HL-60 (cell line): ENCODE data around the gene RNF187.

Source experiments
- DNase-seq, 2 experiments: peaks; one replicate each; pipeline ENCODE4 v3.0.0-alpha.2; 2010 to 2020; ENCODE audit warnings: low read depth in 1 of 2, low spot score in 1 of 2
- H3K27ac ChIP-seq: fragments of 250-450 bp; sonication (Bioruptor Pico); replicated peaks from 2 replicates; pipeline ENCODE4 v1.5.1; 2020; ENCODE audit warnings: mild to moderate bottlenecking, moderate library complexity
- H3K27me3 ChIP-seq: fragments of 250-450 bp; sonication (Bioruptor Pico); 2 replicates; pipeline ENCODE4 v1.5.1; 2021; ENCODE audit warnings: mild to moderate bottlenecking, moderate library complexity; ENCODE audit not compliant: insufficient read depth, poor library complexity, severe bottlenecking
- H3K4me3 ChIP-seq: replicated peaks from 2 replicates; pipeline ENCODE4 v1.5.1; 2011; ENCODE audit warnings: mild to moderate bottlenecking, control low read depth, low read length; ENCODE audit not compliant: insufficient read depth
- GABPA ChIP-seq: IDR thresholded peaks from 2 replicates; pipeline ENCODE4 v1.6.1; 2012; ENCODE audit warnings: low read depth
- POLR2AphosphoS5 ChIP-seq: IDR thresholded peaks from 2 replicates; pipeline ENCODE4 v1.6.1; 2012; ENCODE audit warnings: low read depth
- REST ChIP-seq: IDR thresholded peaks from 2 replicates; pipeline ENCODE4 v1.6.1; 2012; ENCODE audit warnings: low read depth; ENCODE audit not compliant: insufficient replicate concordance
- SPI1 ChIP-seq: IDR thresholded peaks from 2 replicates; pipeline ENCODE4 v1.6.1; 2012; ENCODE audit warnings: low read depth, mild to moderate bottlenecking, borderline replicate concordance
- TF ChIP-seq, protein P1 (sequence below): IDR thresholded peaks from one replicate; pipeline ENCODE4 v1.5.1; 2011; ENCODE audit warnings: low read length, control low read depth, inconsistent platforms; ENCODE audit not compliant: insufficient read depth

Gene RNF187

DNA sequence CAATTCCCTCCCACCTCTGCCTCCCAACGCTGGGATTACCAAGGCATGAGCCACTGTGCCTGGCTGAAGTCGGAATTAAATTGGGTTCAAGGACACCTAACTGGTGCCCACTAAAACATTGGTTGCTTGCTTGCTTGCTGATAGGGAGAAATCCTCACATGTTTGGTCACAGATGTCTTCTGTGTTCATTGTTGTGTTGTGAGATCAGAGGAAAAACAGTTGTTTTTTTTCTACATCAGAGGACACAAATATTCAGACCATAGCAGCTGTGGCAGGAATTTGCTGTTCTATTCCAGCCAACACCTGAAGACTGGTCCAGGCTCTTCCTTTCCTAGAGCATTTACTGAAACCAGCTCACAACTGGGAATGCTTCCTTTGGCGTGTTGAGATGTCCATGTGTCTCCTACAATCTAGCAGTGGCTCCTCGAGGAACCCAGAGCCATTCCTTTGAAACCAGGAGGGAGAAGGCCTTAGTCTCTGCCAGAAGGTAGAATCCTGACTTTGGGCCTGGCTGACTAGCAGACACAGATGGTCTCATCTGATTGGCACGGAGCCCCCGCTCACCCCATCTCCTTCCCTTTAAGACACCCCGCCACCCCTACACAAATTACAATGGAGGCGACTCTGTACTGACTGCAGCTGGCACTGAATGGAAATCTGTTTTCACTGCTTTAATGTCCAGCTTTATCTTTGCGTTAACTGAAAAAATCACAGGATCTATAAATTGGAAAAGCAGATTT is 46.3 kb upstream of the RNF187 start:
- no peak overlapping the region for H3K27ac ChIP-seq
- H3K4me3 ChIP-seq: no peak overlapping the region
- DNase-seq: no peak
- peaks cover 24% of the 10 kb centered on the region for H3K27me3 ChIP-seq
- TF ChIP-seq REST (no peak), POLR2AphosphoS5 (no peak), SPI1 (no peak), GABPA (no peak)
- TF ChIP-seq, protein P1, sequence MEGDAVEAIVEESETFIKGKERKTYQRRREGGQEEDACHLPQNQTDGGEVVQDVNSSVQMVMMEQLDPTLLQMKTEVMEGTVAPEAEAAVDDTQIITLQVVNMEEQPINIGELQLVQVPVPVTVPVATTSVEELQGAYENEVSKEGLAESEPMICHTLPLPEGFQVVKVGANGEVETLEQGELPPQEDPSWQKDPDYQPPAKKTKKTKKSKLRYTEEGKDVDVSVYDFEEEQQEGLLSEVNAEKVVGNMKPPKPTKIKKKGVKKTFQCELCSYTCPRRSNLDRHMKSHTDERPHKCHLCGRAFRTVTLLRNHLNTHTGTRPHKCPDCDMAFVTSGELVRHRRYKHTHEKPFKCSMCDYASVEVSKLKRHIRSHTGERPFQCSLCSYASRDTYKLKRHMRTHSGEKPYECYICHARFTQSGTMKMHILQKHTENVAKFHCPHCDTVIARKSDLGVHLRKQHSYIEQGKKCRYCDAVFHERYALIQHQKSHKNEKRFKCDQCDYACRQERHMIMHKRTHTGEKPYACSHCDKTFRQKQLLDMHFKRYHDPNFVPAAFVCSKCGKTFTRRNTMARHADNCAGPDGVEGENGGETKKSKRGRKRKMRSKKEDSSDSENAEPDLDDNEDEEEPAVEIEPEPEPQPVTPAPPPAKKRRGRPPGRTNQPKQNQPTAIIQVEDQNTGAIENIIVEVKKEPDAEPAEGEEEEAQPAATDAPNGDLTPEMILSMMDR: no peak

- no peak for DNase-seq
- no peak overlapping the region for H3K27ac ChIP-seq
Observed at GRCh38 chr1:228443395-228443794, 43.8 kb upstream of the RNF187 start.

DNA sequence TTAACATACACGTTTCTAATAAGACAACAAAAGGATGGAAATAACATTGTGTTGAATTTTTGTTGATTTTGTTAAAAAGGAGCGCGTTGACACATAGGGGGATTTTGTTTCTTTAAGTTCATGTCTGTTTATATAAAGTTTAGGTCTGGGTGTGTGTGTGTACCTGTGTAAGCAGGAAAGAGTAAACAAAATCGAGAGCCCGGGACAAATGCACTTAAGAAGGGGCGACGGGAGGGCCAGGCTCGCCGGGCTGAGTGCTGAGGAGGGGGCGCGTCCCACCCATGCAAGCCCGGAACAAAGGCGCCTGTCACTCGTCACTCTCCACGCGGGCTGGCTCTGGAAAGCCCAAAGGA is 41.7 kb upstream of the RNF187 start:
- H3K4me3 ChIP-seq: peak overlapping the region; percentile 35
- TF ChIP-seq REST (no peak), SPI1 (no peak), POLR2AphosphoS5 (no peak), GABPA (no peak)
- TF ChIP-seq, protein P1: no peak
- peaks cover 43% of the 10 kb centered on the region for H3K27me3 ChIP-seq

More at GRCh38 chr1:228443395-228443794, 43.8 kb upstream of the RNF187 start:
- no peak for TF ChIP-seq SPI1
- Histone ChIP-seq H3K4me3 (no peak overlapping the region), H3K27me3 (peaks cover 43% of the 10 kb centered on the region)

GRCh38 chr1:228445843-228446650 is 41.1 kb upstream of the RNF187 start:
- Histone ChIP-seq H3K4me3 (peak overlapping the region; percentile 35), H3K27ac (no peak overlapping the region), H3K27me3 (peaks cover 43% of the 10 kb centered on the region)
- peak; percentile 8 to 10 for DNase-seq
- TF ChIP-seq POLR2AphosphoS5 (no peak), REST (no peak), GABPA (no peak), SPI1 (no peak)
- TF ChIP-seq, protein P1: no peak

More for the DNA sequence above, 41.7 kb upstream of the RNF187 start:
- DNase-seq: no peak
- no peak overlapping the region for H3K27ac ChIP-seq
